DND-41 (cell line): ENCODE measurements around the gene KIRREL3.

ENCODE experiments used
- EZH2 ChIP-seq: IDR thresholded peaks from 3 replicates; pipeline ENCODE4 v1.6.1; 2012; ENCODE audit warnings: borderline replicate concordance, low read depth, mild to moderate bottlenecking, moderate library complexity, low read length, inconsistent platforms; ENCODE audit not compliant: severe bottlenecking
- TF ChIP-seq, protein P1 (sequence below): IDR thresholded peaks from 2 replicates; pipeline ENCODE4 v1.5.1; 2012; ENCODE audit warnings: borderline replicate concordance, low read length, moderate library complexity, mild to moderate bottlenecking; ENCODE audit not compliant: poor library complexity, severe bottlenecking; ENCODE audit errors: extremely low read depth

- TF ChIP-seq, protein P1, sequence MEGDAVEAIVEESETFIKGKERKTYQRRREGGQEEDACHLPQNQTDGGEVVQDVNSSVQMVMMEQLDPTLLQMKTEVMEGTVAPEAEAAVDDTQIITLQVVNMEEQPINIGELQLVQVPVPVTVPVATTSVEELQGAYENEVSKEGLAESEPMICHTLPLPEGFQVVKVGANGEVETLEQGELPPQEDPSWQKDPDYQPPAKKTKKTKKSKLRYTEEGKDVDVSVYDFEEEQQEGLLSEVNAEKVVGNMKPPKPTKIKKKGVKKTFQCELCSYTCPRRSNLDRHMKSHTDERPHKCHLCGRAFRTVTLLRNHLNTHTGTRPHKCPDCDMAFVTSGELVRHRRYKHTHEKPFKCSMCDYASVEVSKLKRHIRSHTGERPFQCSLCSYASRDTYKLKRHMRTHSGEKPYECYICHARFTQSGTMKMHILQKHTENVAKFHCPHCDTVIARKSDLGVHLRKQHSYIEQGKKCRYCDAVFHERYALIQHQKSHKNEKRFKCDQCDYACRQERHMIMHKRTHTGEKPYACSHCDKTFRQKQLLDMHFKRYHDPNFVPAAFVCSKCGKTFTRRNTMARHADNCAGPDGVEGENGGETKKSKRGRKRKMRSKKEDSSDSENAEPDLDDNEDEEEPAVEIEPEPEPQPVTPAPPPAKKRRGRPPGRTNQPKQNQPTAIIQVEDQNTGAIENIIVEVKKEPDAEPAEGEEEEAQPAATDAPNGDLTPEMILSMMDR: no peak
- TF ChIP-seq EZH2: no peak
These were observed 106.8 kb downstream of the KIRREL3 start for GRCh38 chr11:126893796-126894195.
